ENCODE measurements around the gene SLC2A13.
"Not testable (repeated sequence)": the region's sequence is repeated elsewhere in the genome, so short reads cannot be mapped to it uniquely, and the experiment has no call there.

SLC2A13 gene

DNA sequence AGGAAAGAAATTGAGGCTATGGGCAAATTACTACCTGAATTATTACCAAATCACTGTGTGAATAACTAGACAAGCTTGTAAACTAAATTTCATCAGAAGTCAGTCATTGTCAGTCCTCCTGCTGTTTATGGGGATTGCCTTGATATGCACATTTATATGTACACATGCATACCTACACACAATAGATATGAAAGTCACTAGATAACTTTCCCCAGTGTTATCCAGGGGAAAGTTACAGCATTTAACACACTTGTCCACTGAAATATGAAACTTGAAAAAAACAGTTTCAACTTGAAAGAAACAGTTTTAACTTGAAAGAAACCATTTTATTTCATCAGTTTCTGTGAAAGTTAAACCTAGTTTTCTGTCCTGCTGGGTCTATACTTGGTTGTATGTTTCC lies 199.6 kb downstream of the SLC2A13 start:
- no peak overlapping the region for H3K4me3 ChIP-seq (ENCODE audit: low read depth, low read length)
- DNase-seq (ENCODE audit: low read depth), result no peak
- TF ChIP-seq CTCF (conservative IDR thresholded peaks at IDR 0.05; ENCODE audit: low read depth, low read length), result no peak

DNA sequence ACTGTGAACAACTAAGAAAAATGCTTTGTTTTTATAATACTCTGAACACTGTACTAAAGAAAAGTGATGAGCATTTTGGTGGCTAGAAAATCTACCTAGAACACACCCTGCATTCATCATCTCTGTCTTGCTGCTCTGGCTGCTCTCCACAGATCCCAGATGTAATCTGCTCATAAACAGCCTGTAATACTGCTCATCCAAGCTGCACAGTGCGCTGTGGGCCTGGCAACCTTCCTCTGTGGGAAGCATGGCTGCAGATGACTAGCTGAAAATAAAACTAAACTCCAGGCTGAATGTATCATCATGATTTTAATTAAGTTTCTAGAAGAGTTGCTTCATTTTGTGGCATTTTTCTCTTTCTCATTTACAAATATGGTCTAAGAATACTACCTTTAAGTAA lies 200.7 kb downstream of the SLC2A13 start:
- H3K4me3 ChIP-seq (ENCODE audit: low read depth, low read length), result no peak overlapping the region
- peak; percentile 8 for DNase-seq (ENCODE audit: low read depth)
- no peak for TF ChIP-seq CTCF (conservative IDR thresholded peaks at IDR 0.05; ENCODE audit: low read depth, low read length)

DNA sequence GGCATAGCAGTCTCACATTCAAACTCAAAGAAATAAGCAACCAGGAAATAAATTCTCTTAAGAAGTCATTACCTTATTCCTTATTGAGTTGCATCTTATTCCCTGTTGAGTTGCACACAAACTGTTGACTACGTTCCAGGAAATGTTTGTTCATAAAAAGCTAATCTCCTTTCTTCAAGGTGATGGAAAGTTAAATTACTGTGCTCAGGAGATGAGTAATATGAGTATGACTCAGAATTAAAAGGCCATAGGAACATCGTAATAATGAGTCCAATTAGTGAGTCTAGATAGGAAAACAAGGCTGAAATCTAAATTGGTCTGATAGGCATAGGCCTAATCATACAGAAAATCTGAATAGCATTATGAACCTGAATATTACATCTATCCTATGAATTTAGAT lies 203.1 kb downstream of the SLC2A13 start:
- TF ChIP-seq CTCF (conservative IDR thresholded peaks at IDR 0.05; ENCODE audit: low read depth, low read length), result no peak
- no peak overlapping the region for H3K4me3 ChIP-seq (ENCODE audit: low read depth, low read length)
- DNase-seq (ENCODE audit: low read depth), result no peak

DNA sequence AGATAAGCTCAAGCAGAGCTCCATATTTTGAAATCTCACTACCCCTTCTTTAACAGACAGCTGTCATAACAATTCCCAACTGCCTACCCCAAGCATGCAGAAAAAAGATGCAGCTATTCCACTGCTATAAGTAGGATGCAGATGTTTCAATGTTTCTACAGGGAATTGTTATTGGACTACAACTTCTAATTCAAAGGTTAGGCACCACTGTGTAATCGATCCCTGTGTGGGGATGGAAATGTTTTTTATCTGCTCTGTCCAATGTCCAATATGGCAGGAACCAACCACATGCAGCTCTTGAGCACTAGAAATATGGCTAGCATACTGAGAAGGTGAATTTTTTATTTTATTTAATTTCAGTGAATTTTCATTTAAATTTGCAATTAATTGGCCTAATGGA lies 208.6 kb downstream of the SLC2A13 start:
- no peak for TF ChIP-seq CTCF (conservative IDR thresholded peaks at IDR 0.05; ENCODE audit: low read depth, low read length)
- no peak overlapping the region for H3K4me3 ChIP-seq (ENCODE audit: low read depth, low read length)
- no peak for DNase-seq (ENCODE audit: low read depth)

GRCh38 chr12:39893388-39893787 lies 212.5 kb downstream of the SLC2A13 start:
- DNase-seq (ENCODE audit: low read depth); H3K4me3 ChIP-seq (ENCODE audit: low read depth, low read length): not testable (repeated sequence)

- DNase-seq (ENCODE audit: low read depth), result no peak
- H3K4me3 ChIP-seq (ENCODE audit: low read depth, low read length), result no peak overlapping the region
- TF ChIP-seq CTCF (conservative IDR thresholded peaks at IDR 0.05; ENCODE audit: low read depth, low read length), result no peak
Observed at GRCh38 chr12:39892146-39892545, 213.7 kb downstream of the SLC2A13 start.

GRCh38 chr12:39887856-39888255 lies 218.0 kb downstream of the SLC2A13 start:
- no peak for DNase-seq (ENCODE audit: low read depth)
- no peak for TF ChIP-seq CTCF (conservative IDR thresholded peaks at IDR 0.05; ENCODE audit: low read depth, low read length)

DNA sequence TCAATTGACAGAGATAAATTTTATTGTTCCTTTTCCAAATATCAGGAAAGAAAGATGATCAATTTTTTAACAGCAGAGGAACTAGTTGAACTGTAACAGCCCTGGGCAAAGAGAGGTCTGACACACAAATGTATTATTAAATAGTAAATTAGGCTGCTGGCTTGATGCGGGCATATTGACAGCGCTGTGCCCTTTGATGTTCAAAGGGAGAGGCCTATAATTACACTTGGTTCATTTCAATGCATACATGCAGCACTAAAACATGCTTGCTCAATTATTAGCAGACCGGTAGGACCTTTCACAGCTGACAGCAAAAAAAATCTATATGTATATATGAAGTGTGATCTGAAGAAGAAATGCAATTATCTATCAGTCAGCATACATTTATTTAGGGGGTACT lies 219.8 kb downstream of the SLC2A13 start:
- no peak overlapping the region for H3K4me3 ChIP-seq (ENCODE audit: low read depth, low read length)
- no peak for TF ChIP-seq CTCF (conservative IDR thresholded peaks at IDR 0.05; ENCODE audit: low read depth, low read length)
- no peak for DNase-seq (ENCODE audit: low read depth)

More at GRCh38 chr12:39887856-39888255, 218.0 kb downstream of the SLC2A13 start:
- H3K4me3 ChIP-seq (ENCODE audit: low read depth, low read length), result no peak overlapping the region

All from choroid plexus epithelial cell (primary cell).